Neural progenitor cell (in vitro differentiated cells): ENCODE data around the gene MYLK2.

Experiments
- EZH2 ChIP-seq: fragments of 200-600 bp; sonication (generic); IDR thresholded peaks from 2 replicates; pipeline ENCODE4 v1.6.1; 2017; ENCODE audit warnings: antibody characterized with exemption, mild to moderate bottlenecking, moderate library complexity
- TF ChIP-seq, protein P1 (sequence below): fragments of 200-600 bp; sonication (generic); IDR thresholded peaks from 2 replicates; pipeline ENCODE4 v1.5.1; 2017; ENCODE audit warnings: antibody characterized with exemption, mild to moderate bottlenecking

DNA sequence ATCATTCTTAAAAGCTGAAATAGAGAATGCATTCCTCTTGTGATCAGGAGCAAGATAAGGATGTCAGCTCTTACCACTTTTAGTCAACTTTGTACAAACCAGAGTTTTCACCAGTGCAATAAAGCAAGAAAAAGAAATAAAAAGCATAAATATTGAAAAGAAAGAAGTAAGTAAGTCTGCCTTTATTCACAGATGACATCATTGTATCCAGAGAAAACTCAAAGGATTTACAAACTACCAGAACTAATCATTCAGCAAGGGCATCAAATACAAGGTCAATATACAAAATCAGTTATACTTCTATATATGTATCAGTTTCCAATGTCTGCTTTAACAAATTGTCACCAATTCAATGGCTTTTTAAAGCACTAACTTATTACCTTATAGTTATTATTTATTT, 64.7 kb downstream of the MYLK2 start:
- TF ChIP-seq, protein P1, sequence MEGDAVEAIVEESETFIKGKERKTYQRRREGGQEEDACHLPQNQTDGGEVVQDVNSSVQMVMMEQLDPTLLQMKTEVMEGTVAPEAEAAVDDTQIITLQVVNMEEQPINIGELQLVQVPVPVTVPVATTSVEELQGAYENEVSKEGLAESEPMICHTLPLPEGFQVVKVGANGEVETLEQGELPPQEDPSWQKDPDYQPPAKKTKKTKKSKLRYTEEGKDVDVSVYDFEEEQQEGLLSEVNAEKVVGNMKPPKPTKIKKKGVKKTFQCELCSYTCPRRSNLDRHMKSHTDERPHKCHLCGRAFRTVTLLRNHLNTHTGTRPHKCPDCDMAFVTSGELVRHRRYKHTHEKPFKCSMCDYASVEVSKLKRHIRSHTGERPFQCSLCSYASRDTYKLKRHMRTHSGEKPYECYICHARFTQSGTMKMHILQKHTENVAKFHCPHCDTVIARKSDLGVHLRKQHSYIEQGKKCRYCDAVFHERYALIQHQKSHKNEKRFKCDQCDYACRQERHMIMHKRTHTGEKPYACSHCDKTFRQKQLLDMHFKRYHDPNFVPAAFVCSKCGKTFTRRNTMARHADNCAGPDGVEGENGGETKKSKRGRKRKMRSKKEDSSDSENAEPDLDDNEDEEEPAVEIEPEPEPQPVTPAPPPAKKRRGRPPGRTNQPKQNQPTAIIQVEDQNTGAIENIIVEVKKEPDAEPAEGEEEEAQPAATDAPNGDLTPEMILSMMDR = no peak
- TF ChIP-seq EZH2 = no peak
